ENCODE results near the gene FBN2.

DNA sequence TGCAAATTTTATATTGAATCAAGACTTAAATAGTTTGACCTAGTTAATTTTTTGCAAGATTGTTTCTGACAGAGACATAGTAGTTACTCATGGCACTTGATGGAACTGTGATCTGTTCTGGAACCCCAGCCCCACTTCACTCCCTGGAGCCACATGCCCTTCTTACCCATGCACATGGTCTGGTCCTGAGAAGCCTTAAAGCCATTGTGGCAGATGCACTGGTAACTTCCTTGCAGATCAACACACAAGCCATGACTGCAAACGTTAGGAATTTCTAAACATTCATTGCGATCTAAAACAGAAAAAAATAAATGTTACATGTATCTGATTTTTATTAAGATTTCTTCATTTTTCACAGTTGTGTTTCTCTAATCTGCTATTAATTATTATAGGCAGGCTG lies 233.3 kb downstream of the FBN2 start:
- TF ChIP-seq, protein P1, sequence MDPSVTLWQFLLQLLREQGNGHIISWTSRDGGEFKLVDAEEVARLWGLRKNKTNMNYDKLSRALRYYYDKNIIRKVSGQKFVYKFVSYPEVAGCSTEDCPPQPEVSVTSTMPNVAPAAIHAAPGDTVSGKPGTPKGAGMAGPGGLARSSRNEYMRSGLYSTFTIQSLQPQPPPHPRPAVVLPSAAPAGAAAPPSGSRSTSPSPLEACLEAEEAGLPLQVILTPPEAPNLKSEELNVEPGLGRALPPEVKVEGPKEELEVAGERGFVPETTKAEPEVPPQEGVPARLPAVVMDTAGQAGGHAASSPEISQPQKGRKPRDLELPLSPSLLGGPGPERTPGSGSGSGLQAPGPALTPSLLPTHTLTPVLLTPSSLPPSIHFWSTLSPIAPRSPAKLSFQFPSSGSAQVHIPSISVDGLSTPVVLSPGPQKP (IDR thresholded peaks at IDR 0.05; ENCODE audit: borderline replicate concordance, low read depth, low read length), result no peak
- no peak for TF ChIP-seq POLR2A (IDR thresholded peaks at IDR 0.05; ENCODE audit: low read depth, low read length)
- TF ChIP-seq, protein P2, sequence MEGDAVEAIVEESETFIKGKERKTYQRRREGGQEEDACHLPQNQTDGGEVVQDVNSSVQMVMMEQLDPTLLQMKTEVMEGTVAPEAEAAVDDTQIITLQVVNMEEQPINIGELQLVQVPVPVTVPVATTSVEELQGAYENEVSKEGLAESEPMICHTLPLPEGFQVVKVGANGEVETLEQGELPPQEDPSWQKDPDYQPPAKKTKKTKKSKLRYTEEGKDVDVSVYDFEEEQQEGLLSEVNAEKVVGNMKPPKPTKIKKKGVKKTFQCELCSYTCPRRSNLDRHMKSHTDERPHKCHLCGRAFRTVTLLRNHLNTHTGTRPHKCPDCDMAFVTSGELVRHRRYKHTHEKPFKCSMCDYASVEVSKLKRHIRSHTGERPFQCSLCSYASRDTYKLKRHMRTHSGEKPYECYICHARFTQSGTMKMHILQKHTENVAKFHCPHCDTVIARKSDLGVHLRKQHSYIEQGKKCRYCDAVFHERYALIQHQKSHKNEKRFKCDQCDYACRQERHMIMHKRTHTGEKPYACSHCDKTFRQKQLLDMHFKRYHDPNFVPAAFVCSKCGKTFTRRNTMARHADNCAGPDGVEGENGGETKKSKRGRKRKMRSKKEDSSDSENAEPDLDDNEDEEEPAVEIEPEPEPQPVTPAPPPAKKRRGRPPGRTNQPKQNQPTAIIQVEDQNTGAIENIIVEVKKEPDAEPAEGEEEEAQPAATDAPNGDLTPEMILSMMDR (conservative IDR thresholded peaks at IDR 0.05; ENCODE audit: low read depth, low read length), result no peak
- TF ChIP-seq MAZ (IDR thresholded peaks at IDR 0.05; ENCODE audit: borderline replicate concordance, low read depth, low read length), result no peak
- no peak for TF ChIP-seq MXI1 (IDR thresholded peaks at IDR 0.05; ENCODE audit: borderline replicate concordance, low read depth, low read length)
- TF ChIP-seq RAD21 (IDR thresholded peaks at IDR 0.05; ENCODE audit: low read length), result no peak
- TF ChIP-seq RCOR1 (IDR thresholded peaks at IDR 0.05; ENCODE audit: insufficient replicate concordance, low read length), result no peak
- no peak for TF ChIP-seq RFX5 (IDR thresholded peaks at IDR 0.05; ENCODE audit: low read depth, low read length)
